NCI-H1105 treated with DMSO at 0.1 percent for 48 hours (cell line): ENCODE results near the gene IGSF21.

Experiments
- DNase-seq: peaks from one replicate; lab custom pipeline; 2025; lab: John Stamatoyannopoulos, UW

Gene IGSF21

DNA sequence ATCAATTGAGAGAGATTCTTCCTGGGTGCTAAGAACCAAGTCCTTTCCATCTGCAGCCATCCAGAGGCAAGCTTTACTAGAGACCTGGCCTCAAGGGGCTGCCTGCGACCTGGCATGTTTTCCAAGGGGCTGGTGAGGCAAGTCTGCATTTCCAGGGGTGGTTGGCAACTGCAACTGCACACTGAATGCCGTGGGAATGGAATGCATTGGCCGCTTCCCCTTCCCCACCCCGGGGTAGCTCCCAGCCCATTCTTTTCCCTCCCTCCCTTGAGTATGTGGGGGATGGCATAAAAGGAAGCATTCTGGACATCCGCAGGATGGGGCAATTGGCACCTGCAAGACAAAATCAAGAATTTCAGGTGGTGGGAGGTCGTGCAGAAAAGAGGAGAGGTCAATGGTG is 155.1 kb downstream of the IGSF21 start:
- DNase-seq: no peak

DNA sequence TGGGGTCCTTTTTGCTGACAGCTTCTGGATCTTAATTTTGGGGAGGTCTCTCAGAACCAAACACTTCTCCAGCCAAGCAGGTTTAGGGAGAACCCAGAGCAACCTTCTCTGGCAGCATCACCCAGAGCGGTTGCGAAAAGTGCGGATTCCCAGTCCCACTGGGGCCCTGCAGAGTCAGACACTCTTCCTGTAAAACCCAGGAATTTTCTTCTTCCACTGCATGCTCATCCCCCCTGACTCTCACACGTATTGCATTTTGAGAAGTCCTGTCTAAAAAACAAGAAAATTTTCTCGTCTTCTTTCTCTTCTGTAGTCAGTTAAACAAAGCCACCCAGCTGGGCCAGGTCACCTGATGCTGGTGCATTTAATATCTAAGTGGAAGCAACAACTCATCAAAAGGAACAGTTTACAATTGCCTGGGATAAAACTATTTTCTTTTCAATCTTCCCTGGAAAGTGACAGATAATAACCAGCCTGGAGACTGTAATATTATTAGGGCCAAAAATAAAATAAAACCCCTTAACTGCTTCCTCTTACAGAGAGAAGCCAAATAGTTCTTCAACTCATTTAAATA is 156.0 kb downstream of the IGSF21 start:
- no peak for DNase-seq

DNA sequence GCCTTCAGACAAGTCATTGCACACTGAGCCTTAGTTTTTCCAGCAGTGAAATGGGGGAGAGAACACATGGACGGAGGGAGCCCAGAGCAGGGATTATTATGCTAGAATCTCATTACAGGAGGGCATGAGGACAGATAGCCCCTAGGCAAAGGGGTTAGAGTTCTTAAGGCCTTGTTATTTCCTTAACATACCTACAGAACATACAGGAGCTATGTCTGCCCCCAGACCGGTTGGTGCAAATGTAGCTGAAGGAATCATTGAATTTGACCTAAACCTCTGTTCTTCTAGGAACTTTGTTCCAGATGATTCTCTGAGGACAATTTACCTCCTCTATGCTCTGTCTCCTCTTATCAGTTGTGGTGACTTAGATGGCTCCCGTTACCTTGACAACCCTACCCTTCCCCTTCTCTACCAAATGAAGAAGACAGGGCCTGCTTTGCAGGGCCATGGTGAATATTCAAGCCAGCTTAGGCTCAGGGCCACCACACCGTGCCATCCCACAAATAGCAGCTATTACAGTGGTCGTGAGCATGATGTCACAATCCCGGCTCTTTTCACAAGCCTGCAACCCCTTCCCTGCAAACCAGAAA is 156.9 kb downstream of the IGSF21 start:
- DNase-seq: no peak

DNA sequence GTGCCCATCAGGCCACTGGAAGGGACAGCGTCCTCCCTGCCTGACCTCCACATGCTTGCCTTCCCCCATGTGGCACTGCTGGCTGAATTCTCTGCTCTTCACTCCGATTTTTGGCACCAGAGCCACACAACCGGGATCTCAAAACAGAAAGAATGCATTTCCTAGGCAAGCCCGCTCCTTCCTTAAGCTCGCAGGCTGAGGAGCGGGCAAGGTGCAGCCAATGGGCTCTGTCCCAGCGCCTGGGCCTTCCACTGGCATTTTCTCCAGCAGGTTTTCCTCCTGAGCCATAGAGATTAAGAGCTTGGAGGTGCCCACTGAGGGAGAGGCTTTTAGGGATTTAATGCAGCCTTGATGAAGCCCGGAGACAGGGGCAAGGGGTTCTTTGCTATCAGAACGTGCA is 158.0 kb downstream of the IGSF21 start:
- no peak for DNase-seq

DNA sequence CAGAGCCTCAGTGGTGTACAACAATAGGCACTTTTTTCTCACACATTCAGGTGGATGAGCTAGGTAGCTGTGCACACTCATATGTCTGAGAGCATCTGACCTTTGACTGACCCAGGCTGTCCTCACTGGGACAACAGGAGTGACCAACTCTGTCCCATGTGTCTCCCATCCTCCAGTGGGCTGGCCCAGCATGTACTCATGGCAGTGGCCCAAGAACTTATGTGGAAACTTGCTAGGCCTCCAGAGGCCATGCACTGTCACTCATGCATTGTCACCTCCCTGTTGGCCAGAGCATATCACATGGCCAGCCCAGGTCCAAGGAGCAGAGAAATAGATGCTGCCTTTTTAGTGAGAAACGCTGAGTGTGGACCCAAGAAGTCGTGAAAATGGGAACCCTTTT is 158.8 kb downstream of the IGSF21 start:
- DNase-seq: no peak

DNA sequence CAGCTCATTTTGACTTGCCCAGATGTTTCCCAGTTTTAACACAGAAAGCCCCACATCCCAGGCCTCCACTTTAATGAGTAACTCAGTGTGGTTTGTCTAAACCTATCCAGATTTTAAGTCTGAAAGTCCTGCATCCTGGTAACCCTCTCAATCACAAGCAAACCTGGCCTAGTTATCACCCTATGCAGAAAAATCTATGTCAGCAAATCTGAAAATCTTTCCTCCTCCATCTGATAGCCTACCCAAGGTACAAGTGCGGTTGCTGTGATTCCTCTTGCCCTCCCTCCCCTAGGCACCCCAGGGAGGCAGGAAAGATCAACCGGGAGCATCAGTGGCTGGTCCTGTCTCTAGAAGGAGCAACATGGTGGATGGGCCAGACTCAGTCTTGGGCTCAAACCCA is 163.7 kb downstream of the IGSF21 start:
- no peak for DNase-seq

GRCh38 chr1:18278946-18279345 is 171.3 kb downstream of the IGSF21 start:
- no peak for DNase-seq

- peak; percentile 86 for DNase-seq
These were observed 171.9 kb downstream of the IGSF21 start for GRCh38 chr1:18279351-18280074.

- no peak for DNase-seq
These were observed 173.4 kb downstream of the IGSF21 start for GRCh38 chr1:18280956-18281355.

DNA sequence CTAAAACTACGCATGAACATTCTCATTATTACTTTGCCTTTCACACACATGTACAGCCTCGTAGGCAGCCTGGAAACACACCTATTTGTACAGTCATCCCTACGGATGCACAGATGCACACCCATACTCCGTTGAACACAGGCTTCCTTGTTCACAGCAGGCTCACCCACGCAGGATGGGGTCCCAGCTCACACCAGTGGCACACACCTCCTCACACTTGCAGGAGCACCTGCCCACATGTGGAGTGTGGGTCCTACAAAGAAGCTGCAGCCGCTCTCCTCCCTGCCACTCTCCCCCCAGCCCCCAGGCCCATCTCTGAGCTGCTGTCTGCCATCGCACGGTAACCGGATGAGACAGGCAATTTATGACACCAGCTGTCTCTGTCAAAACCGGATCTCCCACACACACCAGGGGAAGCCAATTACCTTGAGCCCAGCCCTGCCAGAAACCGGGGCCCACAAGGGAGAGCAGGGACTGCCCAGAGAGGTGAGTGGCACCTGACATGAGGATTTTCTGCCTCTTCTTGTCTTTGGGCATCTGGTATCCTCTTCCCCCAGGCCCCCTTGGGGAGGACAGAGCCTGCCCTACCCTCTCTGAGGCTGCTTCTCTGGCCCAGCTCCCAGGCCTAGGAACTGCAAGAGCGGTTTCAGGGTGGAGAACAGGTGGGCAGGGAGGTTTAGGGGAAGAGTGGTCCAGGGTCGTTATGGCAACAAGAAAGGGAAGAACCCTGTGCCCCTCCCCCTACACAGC is 175.4 kb downstream of the IGSF21 start:
- DNase-seq: peak; percentile 88

- DNase-seq: no peak
These were observed 176.2 kb downstream of the IGSF21 start for GRCh38 chr1:18283601-18284385.

DNA sequence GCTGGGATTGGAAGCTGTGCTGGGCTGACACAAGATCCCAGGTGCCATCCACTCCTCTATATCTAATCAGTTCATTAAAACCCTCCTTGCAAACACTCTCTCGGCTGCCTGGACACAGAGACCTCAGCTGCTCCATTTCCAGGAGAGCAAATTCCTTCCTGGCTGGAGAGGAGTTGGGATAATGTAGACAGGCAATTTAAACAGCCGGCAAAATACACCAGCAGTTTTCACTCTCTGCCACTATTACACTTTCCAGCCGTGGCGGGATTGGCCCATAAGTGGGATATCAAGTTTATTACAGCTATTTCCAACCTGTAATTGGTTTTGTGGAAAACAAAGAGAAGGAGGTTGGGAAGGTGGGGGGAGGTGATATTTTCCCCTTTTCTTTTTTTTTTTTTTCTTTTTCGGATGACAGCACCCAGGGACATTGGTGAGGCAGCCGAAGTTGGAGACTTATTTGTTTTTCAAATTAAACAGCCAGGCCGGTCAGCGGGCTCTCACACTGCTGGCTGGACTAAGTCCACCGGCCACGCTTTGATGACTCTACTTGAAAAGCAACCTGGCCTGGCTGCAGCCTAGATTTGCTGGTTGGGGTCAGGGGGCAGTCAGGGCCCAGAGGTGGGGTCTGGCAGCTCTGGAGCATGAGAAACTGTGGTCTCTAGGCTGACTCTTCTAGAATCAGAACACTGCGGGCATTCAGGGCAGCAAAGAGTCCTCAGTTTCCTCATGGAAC is 177.4 kb downstream of the IGSF21 start:
- peak; percentile 33 for DNase-seq

GRCh38 chr1:18285538-18285924 is 177.9 kb downstream of the IGSF21 start:
- no peak for DNase-seq

DNA sequence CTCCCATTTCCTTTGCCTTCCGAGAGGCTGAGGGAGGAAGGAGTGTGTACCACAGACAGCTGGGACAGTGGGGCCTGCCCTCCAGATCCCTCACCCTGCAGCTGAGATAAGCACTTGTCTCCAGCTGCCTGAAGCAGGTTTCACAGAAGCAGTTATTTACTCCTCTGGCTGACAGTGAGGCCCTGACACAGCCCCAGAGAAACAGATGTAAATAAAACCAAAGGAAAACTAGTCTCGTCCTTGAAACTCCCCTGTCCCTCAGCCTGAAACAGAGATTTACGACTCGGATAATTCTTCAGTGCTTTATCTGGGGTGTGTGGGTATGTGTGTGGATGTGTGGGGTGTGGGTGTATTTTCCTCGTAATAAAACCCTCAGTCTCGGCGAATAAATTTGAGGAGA is 181.1 kb downstream of the IGSF21 start:
- no peak for DNase-seq

DNA sequence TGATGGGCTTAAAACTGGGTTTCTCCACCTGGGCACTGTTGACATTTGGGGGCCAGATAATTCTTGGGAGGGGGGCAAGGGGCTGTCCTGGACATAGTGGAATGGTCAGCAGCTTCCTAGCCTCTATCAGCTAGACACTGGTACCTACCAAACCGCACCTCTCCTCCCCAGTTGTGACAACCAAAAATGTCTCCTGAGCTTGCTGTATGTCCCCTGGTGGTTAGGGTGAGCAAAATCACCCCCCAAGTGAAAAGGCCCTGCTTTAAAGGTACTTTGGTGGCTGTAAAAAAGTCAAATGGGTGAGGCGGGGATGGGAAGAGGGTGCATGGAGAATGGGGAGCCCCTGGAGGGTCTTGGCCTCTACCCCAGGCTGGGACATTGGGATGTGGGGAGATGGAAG is 182.0 kb downstream of the IGSF21 start:
- no peak for DNase-seq

- peak; percentile 16 for DNase-seq
These were observed 183.3 kb downstream of the IGSF21 start for GRCh38 chr1:18290740-18291412.

DNA sequence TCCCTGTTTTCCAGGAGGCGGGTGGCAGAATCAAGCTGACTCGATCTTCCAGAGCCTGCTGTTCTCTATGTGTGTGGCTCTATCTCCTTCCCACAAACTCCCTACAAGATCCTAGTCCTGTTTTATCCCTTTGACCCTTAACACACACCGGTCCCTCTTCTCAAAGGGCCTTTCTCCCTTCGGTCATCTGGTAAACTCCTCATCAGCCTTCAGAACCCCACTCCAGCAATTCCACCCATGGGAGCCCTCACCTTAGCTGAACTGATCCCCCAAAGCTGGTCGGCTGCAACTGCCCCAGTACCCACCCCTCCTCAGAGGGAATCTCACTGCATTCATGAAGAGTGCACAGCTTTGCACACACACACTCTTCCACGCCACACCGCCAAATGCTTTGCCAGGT is 184.9 kb downstream of the IGSF21 start:
- no peak for DNase-seq

- peak; percentile 63 for DNase-seq
These were observed 185.7 kb downstream of the IGSF21 start for GRCh38 chr1:18293291-18293690.

- no peak for DNase-seq
These were observed 187.0 kb downstream of the IGSF21 start for GRCh38 chr1:18294437-18295176.
